H1 (cell line): ENCODE data around the gene E2F2. TPM values are rescaled to one million over a fixed set of nuclear protein-coding genes. Genes with fewer than 3 reads are reported as not detected.

Source experiments
- ASH2L ChIP-seq: fragments of 200-600, 300-600 bp; sonication (generic); IDR thresholded peaks from one replicate; pipeline ENCODE4 v1.7.1; 2017; ENCODE audit warnings: low read length
- CHD1 ChIP-seq: IDR thresholded peaks from 2 replicates; pipeline ENCODE4 v1.6.1; 2012; ENCODE audit warnings: low read depth, low read length, improper control_type of control experiment
- CREB1 ChIP-seq: IDR thresholded peaks from 2 replicates; pipeline ENCODE4 v1.6.1; 2012; ENCODE audit warnings: inconsistent platforms
- EGR1 ChIP-seq: IDR thresholded peaks from 2 replicates; pipeline ENCODE4 v1.6.1; 2011; ENCODE audit warnings: low read depth, low read length, borderline replicate concordance
- EP300 ChIP-seq, 2 experiments: IDR thresholded peaks; 1 replicate in 1 of 2; 2 replicates in 1 of 2; pipeline ENCODE4 v1.6.1; 2011 to 2012; ENCODE audit warnings: low read depth in 2 of 2, low read length in 2 of 2, mild to moderate bottlenecking in 2 of 2, borderline replicate concordance in 1 of 2, inconsistent platforms in 1 of 2, moderate library complexity in 1 of 2
- EZH2 ChIP-seq: fragments of 200-600 bp; sonication (generic); IDR thresholded peaks from 2 replicates; pipeline ENCODE4 v1.7.1; 2012; ENCODE audit warnings: low read depth, mild to moderate bottlenecking, moderate library complexity, low read length, inconsistent platforms; ENCODE audit not compliant: severe bottlenecking
- GABPA ChIP-seq: IDR thresholded peaks from 2 replicates; pipeline ENCODE4 v1.6.1; 2011; ENCODE audit warnings: mild to moderate bottlenecking, low read length, moderate library complexity, borderline replicate concordance; ENCODE audit not compliant: insufficient read depth
- HDAC2 ChIP-seq, 2 experiments: fragments of 300-600 bp in 1 of 2; sonication (generic) in 1 of 2; IDR thresholded peaks; 2 replicates each; pipeline ENCODE4 v1.6.1; 2011 to 2012; ENCODE audit warnings: low read depth in 2 of 2, low read length in 2 of 2, mild to moderate bottlenecking in 2 of 2, moderate library complexity in 2 of 2, borderline replicate concordance in 1 of 2, inconsistent platforms in 1 of 2
- HDAC6 ChIP-seq: IDR thresholded peaks from one replicate; pipeline ENCODE4 v1.7.1; 2012; ENCODE audit warnings: low read depth, mild to moderate bottlenecking, inconsistent platforms, low read length, moderate library complexity
- KDM5A ChIP-seq: fragments of 200-600 bp; IDR thresholded peaks from 2 replicates; pipeline ENCODE4 v1.7.1; 2012; ENCODE audit warnings: mild to moderate bottlenecking, low read length, inconsistent platforms, mixed read lengths
- NRF1 ChIP-seq: IDR thresholded peaks from 2 replicates; pipeline ENCODE4 v1.6.1; 2011; ENCODE audit warnings: mild to moderate bottlenecking, low read depth, low read length, improper control_type of control experiment
- POU5F1 ChIP-seq: IDR thresholded peaks from 2 replicates; pipeline ENCODE4 v1.6.1; 2011; ENCODE audit warnings: low read depth, mild to moderate bottlenecking, low read length, moderate library complexity
- RBBP5 ChIP-seq: IDR thresholded peaks from 2 replicates; pipeline ENCODE4 v1.7.1; 2012; ENCODE audit warnings: low read depth, mild to moderate bottlenecking, inconsistent platforms, low read length, moderate library complexity, borderline replicate concordance
- SP2 ChIP-seq: IDR thresholded peaks from 2 replicates; pipeline ENCODE4 v1.6.1; 2012; ENCODE audit warnings: mild to moderate bottlenecking, low read length, inconsistent platforms
- SP4 ChIP-seq: IDR thresholded peaks from 2 replicates; pipeline ENCODE4 v1.6.1; 2012; ENCODE audit warnings: low read length, inconsistent platforms
- TAF1 ChIP-seq: IDR thresholded peaks from 2 replicates; pipeline ENCODE4 v1.6.1; 2011; ENCODE audit warnings: mild to moderate bottlenecking, low read depth, low read length
- TEAD4 ChIP-seq: IDR thresholded peaks from 2 replicates; pipeline ENCODE4 v1.6.1; 2012; ENCODE audit warnings: low read depth, low read length, inconsistent platforms, mixed read lengths
- ZNF274 ChIP-seq: IDR thresholded peaks from 2 replicates; pipeline ENCODE4 v1.7.0; 2012; ENCODE audit warnings: low read length, borderline replicate concordance; ENCODE audit errors: extremely low read depth
- polyA plus RNA-seq, 7 experiments: library from polyadenylated mRNA; depleted of rRNA in 3 of 7; stranded (reverse) in 5 of 7; unstranded in 2 of 7; fragments of >200 nt in 5 of 7; fragments of 200-250 nt in 2 of 7; gene quantifications; 1 replicate in 5 of 7; 2 replicates in 1 of 7; 4 replicates in 1 of 7; pipeline versions ENCODE4 v1.2.1 to v1.2.3, GENCODE V29; 2011 to 2013; ENCODE audit warnings: missing spikeins in 2 of 7, mixed read lengths in 2 of 7
- total RNA-seq: library from RNA; stranded (reverse); fragmentation: NEBNext Ultra II Directional; extraction: Animal tissue kit (Norgen Biotek cat#: 25700); gene quantifications from 2 replicates; pipeline ENCODE4 v1.2.1, GENCODE V29; 2021
- TF ChIP-seq, protein P1 (sequence below): IDR thresholded peaks from 2 replicates; pipeline ENCODE4 v1.6.1; 2012; ENCODE audit warnings: low read length, inconsistent platforms
- TF ChIP-seq, protein P2 (sequence below), 3 experiments: IDR thresholded peaks; 1 replicate in 2 of 3; 2 replicates in 1 of 3; pipeline versions ENCODE4 v1.5.1 to v1.6.1; 2011; ENCODE audit warnings: low read length in 3 of 3, mild to moderate bottlenecking in 3 of 3, inconsistent platforms in 2 of 3, low read depth in 1 of 3, moderate library complexity in 1 of 3; ENCODE audit not compliant: insufficient read depth in 1 of 3; ENCODE audit errors: control extremely low read depth in 1 of 3

The E2F2 gene
- total and polyA plus RNA-seq, 2 of the 8 experiments (the other 6 are each of a cell fraction or from before 2014, with no cell fraction given), result 1.8 to 7.0 TPM

DNA sequence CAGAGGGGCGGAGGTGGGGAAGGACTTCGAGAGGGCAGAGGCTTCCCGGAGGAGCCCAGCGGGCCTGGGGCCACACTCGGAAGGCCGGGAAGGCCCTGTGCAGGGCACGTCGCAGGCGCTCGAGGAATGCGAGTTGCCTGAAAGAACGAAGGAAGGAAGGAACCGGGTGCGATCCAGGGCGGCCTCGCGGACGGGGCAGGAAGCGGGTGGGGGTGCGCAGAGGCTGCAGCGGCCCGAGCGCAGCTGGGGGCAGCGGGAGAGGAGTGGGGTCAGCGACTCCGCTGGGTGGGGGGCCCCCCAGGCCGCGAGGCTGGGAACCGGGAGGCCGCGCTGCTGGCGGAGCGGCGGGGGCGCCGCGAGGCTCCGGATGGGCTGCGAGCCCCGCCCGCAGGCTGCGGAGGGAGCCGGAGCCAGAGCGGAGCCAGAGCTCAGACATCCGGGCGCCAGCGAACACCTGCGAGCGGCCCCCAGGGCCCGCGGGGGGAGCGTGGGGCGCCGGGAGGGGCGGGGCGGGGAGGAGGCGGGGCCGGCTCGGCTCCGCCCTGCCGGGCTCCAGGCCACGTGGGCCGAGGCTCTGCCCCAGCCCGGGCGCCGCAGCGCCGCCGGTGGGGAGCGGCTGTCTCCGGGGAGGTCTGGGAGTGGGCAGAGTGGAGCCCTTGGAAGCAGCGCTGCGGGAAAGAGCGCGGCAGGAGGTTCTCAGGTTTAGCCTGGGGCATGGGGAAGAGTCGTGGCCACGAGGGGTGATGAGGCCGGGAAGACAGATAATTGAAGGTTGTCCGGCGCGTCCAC is 23.6 kb upstream of the E2F2 start (continued):
- no peak for TF ChIP-seq SP4
- peak; percentile 28 for TF ChIP-seq ASH2L
- TF ChIP-seq TAF1, result no peak; the same call in 1 of the 2 replicates
- no peak for TF ChIP-seq EZH2
- TF ChIP-seq HDAC2 (IDR thresholded peaks at IDR 0.05; ENCODE audit: borderline replicate concordance in 1 of 2, low read depth in 2 of 2, low read length in 2 of 2), result peak in 1 of 2 experiments; percentile 55; a peak in 1 of 4 replicates
- no peak for TF ChIP-seq HDAC6
- no peak for TF ChIP-seq GABPA
- peak in 1 of 2 experiments; percentile 43; a peak in 1 of 3 replicates for TF ChIP-seq EP300 (IDR thresholded peaks at IDR 0.05; ENCODE audit: borderline replicate concordance in 1 of 2, low read depth in 2 of 2, low read length in 2 of 2)
- no peak for TF ChIP-seq EGR1
- TF ChIP-seq POU5F1, result no peak
- no peak for TF ChIP-seq CHD1
- no peak for TF ChIP-seq CREB1
- no peak for TF ChIP-seq KDM5A
- TF ChIP-seq NRF1, result no peak
- TF ChIP-seq RBBP5, result peak; percentile 38; the same call in 1 of the 2 replicates
- TF ChIP-seq ZNF274, result no peak
- TF ChIP-seq SP2, result no peak
- TF ChIP-seq, protein P1, sequence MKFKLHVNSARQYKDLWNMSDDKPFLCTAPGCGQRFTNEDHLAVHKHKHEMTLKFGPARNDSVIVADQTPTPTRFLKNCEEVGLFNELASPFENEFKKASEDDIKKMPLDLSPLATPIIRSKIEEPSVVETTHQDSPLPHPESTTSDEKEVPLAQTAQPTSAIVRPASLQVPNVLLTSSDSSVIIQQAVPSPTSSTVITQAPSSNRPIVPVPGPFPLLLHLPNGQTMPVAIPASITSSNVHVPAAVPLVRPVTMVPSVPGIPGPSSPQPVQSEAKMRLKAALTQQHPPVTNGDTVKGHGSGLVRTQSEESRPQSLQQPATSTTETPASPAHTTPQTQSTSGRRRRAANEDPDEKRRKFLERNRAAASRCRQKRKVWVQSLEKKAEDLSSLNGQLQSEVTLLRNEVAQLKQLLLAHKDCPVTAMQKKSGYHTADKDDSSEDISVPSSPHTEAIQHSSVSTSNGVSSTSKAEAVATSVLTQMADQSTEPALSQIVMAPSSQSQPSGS, result no peak
- TF ChIP-seq TEAD4, result peak; percentile 32; the same call in 1 of the 2 replicates
- TF ChIP-seq, protein P2, sequence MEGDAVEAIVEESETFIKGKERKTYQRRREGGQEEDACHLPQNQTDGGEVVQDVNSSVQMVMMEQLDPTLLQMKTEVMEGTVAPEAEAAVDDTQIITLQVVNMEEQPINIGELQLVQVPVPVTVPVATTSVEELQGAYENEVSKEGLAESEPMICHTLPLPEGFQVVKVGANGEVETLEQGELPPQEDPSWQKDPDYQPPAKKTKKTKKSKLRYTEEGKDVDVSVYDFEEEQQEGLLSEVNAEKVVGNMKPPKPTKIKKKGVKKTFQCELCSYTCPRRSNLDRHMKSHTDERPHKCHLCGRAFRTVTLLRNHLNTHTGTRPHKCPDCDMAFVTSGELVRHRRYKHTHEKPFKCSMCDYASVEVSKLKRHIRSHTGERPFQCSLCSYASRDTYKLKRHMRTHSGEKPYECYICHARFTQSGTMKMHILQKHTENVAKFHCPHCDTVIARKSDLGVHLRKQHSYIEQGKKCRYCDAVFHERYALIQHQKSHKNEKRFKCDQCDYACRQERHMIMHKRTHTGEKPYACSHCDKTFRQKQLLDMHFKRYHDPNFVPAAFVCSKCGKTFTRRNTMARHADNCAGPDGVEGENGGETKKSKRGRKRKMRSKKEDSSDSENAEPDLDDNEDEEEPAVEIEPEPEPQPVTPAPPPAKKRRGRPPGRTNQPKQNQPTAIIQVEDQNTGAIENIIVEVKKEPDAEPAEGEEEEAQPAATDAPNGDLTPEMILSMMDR (IDR thresholded peaks at IDR 0.05; ENCODE audit: control extremely low read depth in 1 of 3, insufficient read depth in 1 of 3, low read depth in 1 of 3, low read length in 3 of 3), result peak in 1 of 3 experiments; percentile 17; a peak in 1 of 4 replicates
